ENCODE data around the gene GRAP2. TPM values are rescaled to one million over a fixed set of nuclear protein-coding genes. Genes with fewer than 3 reads are reported as not detected.

The GRAP2 gene
- total and polyA plus RNA-seq, 9 of the 15 experiments (the other 6 are each of a cell fraction or from before 2014, with no cell fraction given): 4.8 to 88.7 (median 60.4) TPM

- no peak for TF ChIP-seq ELK1 (CRISPR knock-in tag; IDR thresholded peaks at IDR 0.05)
- TF ChIP-seq THAP12 (CRISPR knock-in tag; IDR thresholded peaks at IDR 0.05): no peak
- TF ChIP-seq SNIP1 (IDR thresholded peaks at IDR 0.05; ENCODE audit: low read depth): no peak
- no peak for TF ChIP-seq ZFP1 (CRISPR knock-in tag; IDR thresholded peaks at IDR 0.05)
- TF ChIP-seq ARHGAP35 (IDR thresholded peaks at IDR 0.05; ENCODE audit: partially characterized antibody): no peak
- no peak for TF ChIP-seq TCFL5 (CRISPR knock-in tag; conservative IDR thresholded peaks at IDR 0.05)
- TF ChIP-seq RBM25 (IDR thresholded peaks at IDR 0.05; ENCODE audit: low read depth, low read length, severe bottlenecking): no peak
- TF ChIP-seq ZNF644 (tag; IDR thresholded peaks at IDR 0.05; ENCODE audit: low read depth): no peak
- TF ChIP-seq PPARD (CRISPR knock-in tag; IDR thresholded peaks at IDR 0.05): no peak
- TF ChIP-seq KDM1A (IDR thresholded peaks at IDR 0.05): peak; percentile 93 to 96
- no peak for TF ChIP-seq CTCFL (IDR thresholded peaks at IDR 0.05; ENCODE audit: borderline replicate concordance, insufficient read depth, low read depth, low read length, poor library complexity, severe bottlenecking)
- no peak for TF ChIP-seq KLF10 (CRISPR knock-in tag; IDR thresholded peaks at IDR 0.05)
- TF ChIP-seq SRSF1 (IDR thresholded peaks at IDR 0.05; ENCODE audit: low read depth, low read length): no peak
- no peak for TF ChIP-seq KDM4B (IDR thresholded peaks at IDR 0.05; ENCODE audit: borderline replicate concordance in 2 of 2, low read depth in 1 of 2)
- TF ChIP-seq MAFG (tag; conservative IDR thresholded peaks at IDR 0.05): no peak
- TF ChIP-seq NKRF (IDR thresholded peaks at IDR 0.05; ENCODE audit: borderline replicate concordance): no peak
- TF ChIP-seq NR3C1 (CRISPR knock-in tag; IDR thresholded peaks at IDR 0.05): no peak
- TF ChIP-seq KAT2B (IDR thresholded peaks at IDR 0.05; ENCODE audit: low read depth, low read length): no peak
- TF ChIP-seq STAT5B (CRISPR knock-in tag; IDR thresholded peaks at IDR 0.05): no peak
- TF ChIP-seq TAF7 (tag; IDR thresholded peaks at IDR 0.05): no peak
- no peak for TF ChIP-seq MED1 (CRISPR knock-in tag; IDR thresholded peaks at IDR 0.05; ENCODE audit: borderline replicate concordance)
Observed at GRCh38 chr22:39999144-39999757, 98.4 kb downstream of the GRAP2 start (continued).

Data from K562 (cell line).